ENCODE results near the gene ZNF609. TPM values are rescaled to one million over a fixed set of nuclear protein-coding genes. Genes with fewer than 3 reads are reported as not detected.

The ZNF609 gene
- polyA plus RNA-seq, 1 donor (not counting 4 experiments of a cell fraction or from before 2014, with no cell fraction given) = 16.9 TPM

GRCh38 chr15:64633332-64633731 lies 173.0 kb downstream of the ZNF609 start:
- H3K4me2 ChIP-seq (ENCODE audit: control insufficient read depth, extremely low read depth, insufficient read depth, low read depth, low read length) = no peak overlapping the region
- no peaks in the 10 kb centered on the region for H4K20me1 ChIP-seq (ENCODE audit: control insufficient read depth, extremely low read depth, insufficient read depth, low read length)
- H3K9me1 ChIP-seq (ENCODE audit: control insufficient read depth, extremely low read depth, insufficient read depth, low read length) = no peaks in the 10 kb centered on the region
- peaks cover 0 to 4% of the 10 kb centered on the region in 2 experiments for H3K36me3 ChIP-seq (ENCODE audit: control insufficient read depth in 2 of 2, extremely low read depth in 1 of 2, insufficient read depth in 2 of 2, low read length in 2 of 2)
- H3K9me3 ChIP-seq (ENCODE audit: control insufficient read depth, low read depth, low read length) = no peaks in the 10 kb centered on the region
- H3K27ac ChIP-seq (ENCODE audit: control insufficient read depth, insufficient read depth, low read length) = no peak overlapping the region
- H3K4me1 ChIP-seq (ENCODE audit: control insufficient read depth, extremely low read depth, insufficient read depth, low read length) = peaks cover 18% of the 10 kb centered on the region
- no peaks in the 10 kb centered on the region for H3K27me3 ChIP-seq (ENCODE audit: control insufficient read depth, extremely low read depth, insufficient read depth, low read length)
- TF ChIP-seq EZH2 (IDR thresholded peaks at IDR 0.05; ENCODE audit: low read length) (no peak), CTCF (optimal IDR thresholded peaks at IDR 0.05 in 1 of 3, IDR thresholded peaks at IDR 0.05 in 1 of 3, conservative IDR thresholded peaks at IDR 0.05 in 1 of 3; ENCODE audit: extremely low read depth in 1 of 3, insufficient read depth in 2 of 3, low read length in 3 of 3) (no peak)
- peaks cover 24% of the 10 kb centered on the region for H3K79me2 ChIP-seq (ENCODE audit: control insufficient read depth, insufficient read depth, low read length)
- no peak overlapping the region for H3K9ac ChIP-seq (ENCODE audit: control insufficient read depth, extremely low read depth, insufficient read depth, low read length)
- dilution Hi-C loops (cut with MboI; ENCODE audit: extremely low pct_ligation_motif_present, low sequenced_read_pairs) = no loop called here
- no peak overlapping the region for H2AFZ ChIP-seq (ENCODE audit: control insufficient read depth, low read length)
- FAIRE-seq (no peak), DNase-seq (ENCODE audit: low read depth, low spot score) (no peak)
- no peak overlapping the region for H3K4me3 ChIP-seq (ENCODE audit: control insufficient read depth in 2 of 3, extremely low read depth in 1 of 3, insufficient read depth in 2 of 3, low read depth in 1 of 3, low read length in 3 of 3)

GRCh38 chr15:64634027-64634426 lies 173.6 kb downstream of the ZNF609 start:
- TF ChIP-seq EZH2 (IDR thresholded peaks at IDR 0.05; ENCODE audit: low read length) (no peak), CTCF (optimal IDR thresholded peaks at IDR 0.05 in 1 of 3, IDR thresholded peaks at IDR 0.05 in 1 of 3, conservative IDR thresholded peaks at IDR 0.05 in 1 of 3; ENCODE audit: extremely low read depth in 1 of 3, insufficient read depth in 2 of 3, low read length in 3 of 3) (no peak)
- Histone ChIP-seq H3K4me3 (ENCODE audit: control insufficient read depth in 2 of 3, extremely low read depth in 1 of 3, insufficient read depth in 2 of 3, low read depth in 1 of 3, low read length in 3 of 3) (no peak overlapping the region), H3K36me3 (ENCODE audit: control insufficient read depth in 2 of 2, extremely low read depth in 1 of 2, insufficient read depth in 2 of 2, low read length in 2 of 2) (peaks cover 0 to 4% of the 10 kb centered on the region in 2 experiments), H3K4me2 (ENCODE audit: control insufficient read depth, extremely low read depth, insufficient read depth, low read depth, low read length) (no peak overlapping the region), H3K27ac (ENCODE audit: control insufficient read depth, insufficient read depth, low read length) (no peak overlapping the region), H3K9me3 (ENCODE audit: control insufficient read depth, low read depth, low read length) (no peaks in the 10 kb centered on the region), H3K27me3 (ENCODE audit: control insufficient read depth, extremely low read depth, insufficient read depth, low read length) (no peaks in the 10 kb centered on the region), H2AFZ (ENCODE audit: control insufficient read depth, low read length) (no peak overlapping the region), H3K4me1 (ENCODE audit: control insufficient read depth, extremely low read depth, insufficient read depth, low read length) (peaks cover 18% of the 10 kb centered on the region), H3K9ac (ENCODE audit: control insufficient read depth, extremely low read depth, insufficient read depth, low read length) (no peak overlapping the region), H4K20me1 (ENCODE audit: control insufficient read depth, extremely low read depth, insufficient read depth, low read length) (no peaks in the 10 kb centered on the region), H3K9me1 (ENCODE audit: control insufficient read depth, extremely low read depth, insufficient read depth, low read length) (no peaks in the 10 kb centered on the region), H3K79me2 (ENCODE audit: control insufficient read depth, insufficient read depth, low read length) (peaks cover 24% of the 10 kb centered on the region)
- FAIRE-seq = no peak
- dilution Hi-C loops (cut with MboI; ENCODE audit: extremely low pct_ligation_motif_present, low sequenced_read_pairs) = no loop called here
- no peak for DNase-seq (ENCODE audit: low read depth, low spot score)
